ENCODE data around the gene PRKN.

- TF ChIP-seq EZH2 (IDR thresholded peaks at IDR 0.05) (no peak), CTCF (IDR thresholded peaks at IDR 0.05) (no peak), EZH2phosphoT487 (IDR thresholded peaks at IDR 0.05) (no peak)
Measured at GRCh38 chr6:161745128-161745527, 982.4 kb downstream of the PRKN start.

Data from neural progenitor cell (in vitro differentiated cells).